AG04450 (cell line): Measurements from ENCODE around the gene RASL10A. TPM values are rescaled to one million over a fixed set of nuclear protein-coding genes. Genes with fewer than 3 reads are reported as not detected.
"Not testable (repeated sequence)": the region's sequence is repeated elsewhere in the genome, so short reads cannot be mapped to it uniquely, and the experiment has no call there.

ENCODE experiments used
- CTCF ChIA-PET: fragments of 300-600, 350-600 bp; formaldehyde crosslinking; extraction: SDS; loops from one replicate; lab custom pipeline; 2022; ENCODE audit warnings: antibody characterized with exemption, inconsistent platforms; lab: Charles Lee
- POLR2A ChIA-PET: fragments of 350-600 bp; formaldehyde crosslinking; extraction: SDS; loops from one replicate; lab custom pipeline; 2021; ENCODE audit warnings: antibody characterized with exemption, inconsistent platforms; lab: Yijun Ruan, JAX
- DNase-seq: peaks from one replicate; pipeline ENCODE4 v3.0.0-alpha.2; 2011; ENCODE audit warnings: low read depth, low spot score
- H3K27ac ChIP-seq: one replicate; pipeline ENCODE4 v1.5.1; 2012; ENCODE audit warnings: low read depth, low read length, control low read depth
- H3K27me3 ChIP-seq: one replicate; pipeline ENCODE4 v1.6.0; 2012; ENCODE audit warnings: low read length; ENCODE audit not compliant: control insufficient read depth, insufficient read depth
- H3K4me3 ChIP-seq: 2 replicates; pipeline ENCODE4 v1.5.1; 2011; ENCODE audit warnings: mild to moderate bottlenecking, low read depth, low read length, control low read depth
- H3K9me3 ChIP-seq: 2 replicates; pipeline ENCODE4 v1.5.1; 2012; ENCODE audit warnings: low read length; ENCODE audit not compliant: control insufficient read depth, insufficient read depth
- CTCF ChIP-seq: IDR thresholded peaks from 2 replicates; pipeline ENCODE4 v1.5.1; 2011; ENCODE audit warnings: low read depth, low read length, control low read depth, inconsistent platforms
- polyA plus RNA-seq: library from polyadenylated mRNA; depleted of rRNA; stranded (reverse); fragments of >200 nt; gene quantifications from 2 replicates; pipeline ENCODE4 v1.2.3, GENCODE V29; 2011

Gene RASL10A
- polyA plus RNA-seq, 1 experiment = not detected

DNA sequence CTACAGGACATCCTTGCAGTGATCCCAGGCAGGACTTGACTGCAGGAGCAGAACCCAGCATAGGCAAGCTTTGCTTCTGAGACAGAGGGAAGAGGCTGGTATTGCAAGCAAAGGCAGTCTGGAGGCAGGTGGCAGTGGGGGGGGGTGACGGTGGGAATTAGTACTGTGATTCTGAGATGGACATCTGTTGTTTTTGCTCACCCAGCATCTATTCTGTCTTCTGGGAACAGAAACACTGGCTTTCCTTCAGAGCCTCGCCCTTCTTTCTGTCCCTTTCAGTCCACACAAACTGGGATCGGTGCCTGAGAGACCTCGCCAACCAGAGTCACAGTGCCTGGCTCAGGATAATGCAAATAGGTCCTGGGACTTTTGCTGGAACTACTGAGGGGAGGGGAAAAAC is 31.2 kb upstream of the RASL10A start:
- no peak overlapping the region for H3K27ac ChIP-seq

GRCh38 chr22:29345932-29346331 is 30.4 kb upstream of the RASL10A start:
- CTCF ChIA-PET = interaction anchor here (1.8 kb wide), 1 partner anchor 13 kb away, joined by 6 read pairs; no protein-coding TSS in a partner anchor
- DNase-seq = no peak

More for the DNA sequence above, 31.2 kb upstream of the RASL10A start:
- Histone ChIP-seq H3K9me3 (no peaks in the 10 kb centered on the region), H3K4me3 (no peak overlapping the region), H3K27me3 (no peaks in the 10 kb centered on the region)
- TF ChIP-seq CTCF = no peak
- DNase-seq = no peak
- ChIA-PET POLR2A (no interaction called here), CTCF (interaction anchor here (1.8 kb wide), 1 partner anchor 13 kb away, joined by 6 read pairs; no protein-coding TSS in a partner anchor)

DNA sequence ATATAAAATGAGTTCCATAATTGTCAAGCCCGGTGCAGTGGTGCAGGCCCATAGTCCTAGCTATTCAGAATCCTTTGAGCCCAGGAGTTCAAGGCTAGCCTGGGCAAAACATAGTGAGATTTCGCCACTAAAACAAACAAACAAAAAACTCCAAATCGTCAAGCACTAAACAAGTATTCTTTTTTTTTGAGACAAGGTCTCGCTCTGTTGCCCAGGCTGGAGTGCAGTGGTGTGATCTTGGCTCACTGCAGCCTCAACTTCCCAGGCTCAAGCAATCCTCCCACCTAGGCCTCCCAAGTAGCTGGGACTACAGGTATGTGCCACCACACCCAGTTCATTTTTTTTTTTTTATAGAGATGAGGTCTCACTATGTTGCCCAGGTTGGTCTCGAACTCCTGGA is 29.4 kb upstream of the RASL10A start:
- DNase-seq, H3K9me3 ChIP-seq, H3K4me3 ChIP-seq, H3K27ac ChIP-seq, H3K27me3 ChIP-seq, CTCF ChIA-PET: not testable (repeated sequence)
- POLR2A ChIA-PET = interaction anchor here (0.7 kb wide), 1 partner anchor 17 kb away, joined by 6 read pairs; no protein-coding TSS in a partner anchor

More at GRCh38 chr22:29345932-29346331, 30.4 kb upstream of the RASL10A start:
- TF ChIP-seq CTCF = no peak
- Histone ChIP-seq H3K27ac (no peak overlapping the region), H3K27me3 (no peaks in the 10 kb centered on the region), H3K4me3 (no peak overlapping the region), H3K9me3 (no peaks in the 10 kb centered on the region)
- POLR2A ChIA-PET = no interaction called here

GRCh38 chr22:29344137-29344536 is 28.6 kb upstream of the RASL10A start:
- CTCF ChIA-PET = no interaction called here
- no peak for DNase-seq
- Histone ChIP-seq H3K27me3 (no peaks in the 10 kb centered on the region), H3K27ac (no peak overlapping the region), H3K4me3 (no peak overlapping the region), H3K9me3 (no peaks in the 10 kb centered on the region)
- TF ChIP-seq CTCF = no peak
- POLR2A ChIA-PET = interaction anchor here (0.7 kb wide), 1 partner anchor 18 kb away, joined by 6 read pairs; no protein-coding TSS in a partner anchor

- Histone ChIP-seq H3K27ac (no peak overlapping the region), H3K4me3 (no peak overlapping the region), H3K27me3 (no peaks in the 10 kb centered on the region), H3K9me3 (no peaks in the 10 kb centered on the region)
- CTCF ChIA-PET = no interaction called here
- no peak for TF ChIP-seq CTCF
- no peak for DNase-seq
- POLR2A ChIA-PET = no interaction called here
Observed at GRCh38 chr22:29343313-29343805, 27.9 kb upstream of the RASL10A start.
